Measurements from ENCODE around the gene SIL1. TPM values are rescaled to one million over a fixed set of nuclear protein-coding genes. Genes with fewer than 3 reads are reported as not detected.

Gene SIL1
- total RNA-seq, 1 experiment from 2014 or later = 27.5 TPM

GRCh38 chr5:138962614-138963370 lies 235.4 kb downstream of the SIL1 start:
- no peak for DNase-seq (ENCODE audit: low read depth)

- no peak for DNase-seq (ENCODE audit: low read depth)
These were observed 236.4 kb downstream of the SIL1 start for GRCh38 chr5:138961729-138962128.

GRCh38 chr5:138961221-138961620 lies 236.9 kb downstream of the SIL1 start:
- no peak for DNase-seq (ENCODE audit: low read depth)

- no peak for DNase-seq (ENCODE audit: low read depth)
These were observed 237.9 kb downstream of the SIL1 start for GRCh38 chr5:138960145-138960692.

GRCh38 chr5:138956801-138957200 lies 241.4 kb downstream of the SIL1 start:
- no peak for DNase-seq (ENCODE audit: low read depth)

- DNase-seq (ENCODE audit: low read depth) = no peak
These were observed 242.4 kb downstream of the SIL1 start for GRCh38 chr5:138955671-138956295.

- DNase-seq (ENCODE audit: low read depth) = no peak
These were observed 243.0 kb downstream of the SIL1 start for GRCh38 chr5:138955013-138955660.

- DNase-seq (ENCODE audit: low read depth) = no peak
These were observed 243.7 kb downstream of the SIL1 start for GRCh38 chr5:138954257-138955012.

GRCh38 chr5:138953387-138954256 lies 244.5 kb downstream of the SIL1 start:
- DNase-seq (ENCODE audit: low read depth) = peak; percentile 39

- DNase-seq (ENCODE audit: low read depth) = no peak
These were observed 245.2 kb downstream of the SIL1 start for GRCh38 chr5:138952962-138953361.

- no peak for DNase-seq (ENCODE audit: low read depth)
These were observed 246.0 kb downstream of the SIL1 start for GRCh38 chr5:138951986-138952735.

GRCh38 chr5:138951091-138951985 lies 246.8 kb downstream of the SIL1 start:
- DNase-seq (ENCODE audit: low read depth) = no peak

GRCh38 chr5:138950421-138951031 lies 247.6 kb downstream of the SIL1 start:
- no peak for DNase-seq (ENCODE audit: low read depth)

GRCh38 chr5:138949988-138950387 lies 248.2 kb downstream of the SIL1 start:
- no peak for DNase-seq (ENCODE audit: low read depth)

GRCh38 chr5:138949223-138949574 lies 249.0 kb downstream of the SIL1 start:
- DNase-seq (ENCODE audit: low read depth) = no peak

GRCh38 chr5:138948471-138949222 lies 249.5 kb downstream of the SIL1 start:
- DNase-seq (ENCODE audit: low read depth) = no peak

- DNase-seq (ENCODE audit: low read depth) = no peak
These were observed 250.4 kb downstream of the SIL1 start for GRCh38 chr5:138947780-138948179.
